G401 (cell line): ENCODE measurements around the gene SLC7A4. TPM values are rescaled to one million over a fixed set of nuclear protein-coding genes. Genes with fewer than 3 reads are reported as not detected.
"Not testable (repeated sequence)": the region's sequence is repeated elsewhere in the genome, so short reads cannot be mapped to it uniquely, and the experiment has no call there.

Source experiments
- DNase-seq: peaks from one replicate; pipeline ENCODE4 v3.0.0-alpha.2; 2015; ENCODE audit warnings: low spot score
- in situ Hi-C: cut with HindIII; loops from 2 replicates; pipeline ENCODE4 v1.10.0; 2016; ENCODE audit warnings: low sequenced_read_pairs, mixed read lengths
- total RNA-seq: library from RNA; depleted of rRNA; stranded (reverse); fragments of >200 nt; shearing (Covaris generic); gene quantifications from 2 replicates; pipeline ENCODE4 v1.2.3, GENCODE V29; 2014; rRNA removed

Gene SLC7A4
- not detected in 2 replicates for total RNA-seq

GRCh38 chr22:21032037-21032867 lies at the start of gene SLC7A4:
SLC7A4 (minus strand) TSS chr22:21032561; CDS start chr22:21031812, 749 bp downstream.
- in situ Hi-C loops: no loop called here
- DNase-seq: peak; percentile 53

GRCh38 chr22:21080435-21081137 lies 48.2 kb upstream of the SLC7A4 start:
- no peak for DNase-seq
- in situ Hi-C loops: no loop called here

- DNase-seq: no peak
- in situ Hi-C loops: no loop called here
Observed at GRCh38 chr22:21079493-21079892, 47.1 kb upstream of the SLC7A4 start.

GRCh38 chr22:21078916-21079315 lies 46.6 kb upstream of the SLC7A4 start:
- in situ Hi-C loops: no loop called here
- DNase-seq: no peak

DNA sequence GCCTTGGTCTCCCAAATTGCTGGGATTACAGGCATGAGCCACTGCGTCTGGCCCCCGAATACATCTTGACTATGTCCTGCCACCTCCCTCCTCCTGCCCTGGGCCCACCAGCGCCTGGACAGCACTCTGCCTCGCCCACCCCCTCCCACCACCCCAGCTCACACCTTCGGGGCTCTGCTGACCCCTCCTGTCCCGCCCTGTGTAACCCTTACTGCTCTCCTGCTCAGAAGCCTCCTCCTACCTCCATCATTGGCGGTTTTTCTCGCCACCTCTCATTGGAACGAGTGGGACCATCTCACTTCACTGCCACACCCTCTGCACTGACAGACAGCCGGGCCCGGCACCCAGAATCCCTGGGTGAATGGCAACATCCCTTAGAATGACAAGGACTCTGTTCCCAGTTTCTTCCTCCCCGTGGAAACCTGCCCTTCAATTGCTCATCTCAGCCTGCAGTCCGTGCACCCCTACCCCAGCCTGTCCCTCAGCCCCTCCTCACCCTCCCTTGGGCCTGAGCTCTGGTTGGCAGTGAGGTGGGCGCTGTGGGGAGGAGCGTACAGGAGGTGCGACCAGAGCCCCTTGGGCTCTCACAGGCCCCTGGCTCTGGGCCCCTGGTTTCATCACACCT lies 45.6 kb upstream of the SLC7A4 start:
- in situ Hi-C loops: no loop called here
- DNase-seq: no peak

DNA sequence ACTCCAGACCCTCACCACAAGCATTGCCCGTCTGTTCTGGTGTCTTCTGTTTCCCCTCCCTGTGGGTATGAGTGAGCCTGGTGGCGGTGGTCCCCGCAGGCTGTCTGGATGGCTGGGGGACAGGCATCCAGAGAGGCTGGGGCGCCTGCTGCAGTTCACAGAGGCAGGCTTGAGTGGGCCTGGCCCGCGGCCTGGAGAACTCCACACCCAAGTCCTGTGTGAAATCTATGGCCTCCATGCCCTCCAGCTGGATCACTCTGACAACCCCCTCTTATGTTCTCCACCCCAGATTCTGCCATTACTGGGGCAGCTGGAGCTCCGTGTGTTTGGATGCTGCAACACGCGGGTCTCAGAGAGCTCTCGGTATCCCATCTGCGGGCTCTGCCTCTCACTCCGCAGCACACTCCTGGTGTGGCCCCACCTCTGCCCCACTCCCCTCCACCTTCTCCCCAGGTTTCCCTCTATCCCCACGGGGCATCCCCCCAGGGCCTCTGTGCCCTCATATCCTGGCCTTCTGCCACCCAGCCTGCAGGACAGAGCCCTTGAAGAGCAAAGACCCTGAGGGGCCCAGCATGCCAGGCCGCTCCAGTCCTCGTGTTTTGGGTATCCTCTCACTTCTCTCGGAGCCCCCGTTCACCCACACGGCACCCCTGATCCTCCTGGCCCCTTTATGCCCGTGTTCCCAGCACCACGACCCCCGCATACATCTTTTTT lies 44.7 kb upstream of the SLC7A4 start:
- in situ Hi-C loops: no loop called here
- no peak for DNase-seq

- in situ Hi-C loops: no loop called here
- no peak for DNase-seq
Observed at GRCh38 chr22:21075516-21076138, 43.3 kb upstream of the SLC7A4 start.

GRCh38 chr22:21074102-21074715 lies 41.8 kb upstream of the SLC7A4 start:
- in situ Hi-C loops: no loop called here
- DNase-seq: no peak

DNA sequence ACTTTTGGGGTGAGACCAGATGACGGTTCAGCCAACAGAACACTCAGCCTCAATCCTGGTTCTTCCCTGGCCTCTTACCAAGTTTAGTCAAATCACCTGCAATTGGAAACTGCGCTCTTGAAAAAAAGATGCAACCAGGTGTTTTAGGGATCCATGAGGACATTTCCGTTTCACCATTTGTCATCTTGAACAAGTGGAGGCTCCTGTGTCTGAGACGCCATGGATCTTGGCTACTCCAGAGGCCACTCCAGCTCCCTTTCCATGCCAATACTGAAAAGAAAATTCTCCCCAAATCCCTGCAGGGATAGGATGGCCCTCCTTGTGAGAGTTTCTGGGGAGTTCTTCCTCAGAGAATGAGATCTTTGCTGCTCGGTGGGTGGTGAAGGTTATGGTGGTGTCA lies 41.1 kb upstream of the SLC7A4 start:
- in situ Hi-C loops: no loop called here

GRCh38 chr22:21073023-21073422 lies 40.7 kb upstream of the SLC7A4 start:
- in situ Hi-C loops: no loop called here
- no peak for DNase-seq

More for the DNA sequence above, 41.1 kb upstream of the SLC7A4 start:
- DNase-seq: no peak

- DNase-seq, in situ Hi-C loops: not testable (repeated sequence)
Observed at GRCh38 chr22:21071796-21072195, 39.4 kb upstream of the SLC7A4 start.

DNA sequence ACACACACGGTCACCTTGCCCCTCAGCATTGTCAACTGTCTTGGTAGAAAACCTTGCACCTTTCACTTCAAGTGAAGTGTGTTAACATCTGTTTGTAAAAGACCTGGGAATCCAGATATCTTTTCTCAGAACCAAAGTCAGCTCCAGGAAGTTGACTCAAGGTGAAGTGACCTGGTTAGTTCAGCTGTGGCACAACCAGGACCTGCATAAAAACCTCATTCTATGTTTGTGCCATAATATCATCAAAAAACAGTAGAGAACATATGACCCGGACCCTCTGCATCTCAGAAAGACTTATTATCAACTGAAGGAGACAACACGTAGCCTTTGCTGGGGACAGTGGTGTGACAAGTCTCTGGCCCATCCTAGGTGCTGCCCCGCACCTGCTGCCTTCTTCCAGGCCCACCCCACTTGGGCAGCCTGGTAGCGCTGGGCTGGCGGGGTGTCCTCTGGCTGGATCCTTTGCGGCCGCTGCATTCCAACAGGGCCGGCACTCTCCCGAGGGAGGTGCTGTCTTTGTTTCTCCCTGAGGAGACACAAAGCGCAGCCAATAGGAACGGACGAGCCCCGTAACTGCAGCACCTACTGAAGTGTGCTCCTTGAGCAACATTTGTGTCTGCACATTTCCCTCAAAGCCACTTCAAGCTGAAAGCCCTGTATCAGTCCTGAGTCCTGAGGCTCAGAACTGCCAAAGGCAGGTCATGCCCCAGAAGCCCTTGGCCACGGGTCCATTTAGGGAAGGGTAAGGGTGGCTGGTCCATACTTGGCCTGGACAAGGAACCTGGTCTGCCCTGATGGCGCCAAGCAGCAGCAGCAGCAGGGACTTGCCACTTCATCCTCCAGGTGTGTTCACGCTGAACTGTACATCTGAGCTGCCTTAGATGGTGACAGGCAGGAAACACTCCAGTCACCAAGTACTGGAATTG lies 38.6 kb upstream of the SLC7A4 start:
- no peak for DNase-seq
- in situ Hi-C loops: no loop called here

DNA sequence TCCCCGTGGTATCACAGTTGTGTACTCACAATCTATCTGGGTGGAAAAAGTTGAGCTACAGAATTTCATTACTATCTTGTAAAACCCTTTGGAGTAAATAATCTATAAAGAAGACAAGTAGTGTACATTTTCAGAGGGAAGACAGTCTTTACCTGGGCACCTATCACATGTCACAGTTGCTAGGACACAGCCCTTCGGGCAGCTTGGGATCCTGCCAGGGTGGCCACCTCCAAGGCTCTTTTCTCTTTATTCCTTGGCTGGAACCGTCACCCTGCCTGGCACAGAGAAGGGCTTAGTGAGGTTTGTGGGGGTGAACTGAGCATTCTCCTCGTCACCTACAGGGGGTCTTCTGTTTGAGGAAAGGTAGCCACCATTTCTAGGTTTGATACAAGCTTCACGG lies 37.0 kb upstream of the SLC7A4 start:
- in situ Hi-C loops: no loop called here
- no peak for DNase-seq

- no peak for DNase-seq
- in situ Hi-C loops: no loop called here
Observed at GRCh38 chr22:21068681-21069276, 36.4 kb upstream of the SLC7A4 start.

GRCh38 chr22:21067901-21068680 lies 35.7 kb upstream of the SLC7A4 start:
- DNase-seq: no peak
- in situ Hi-C loops: no loop called here

GRCh38 chr22:21067075-21067900 lies 34.9 kb upstream of the SLC7A4 start:
- in situ Hi-C loops: no loop called here

More at GRCh38 chr22:21067075-21067900, 34.9 kb upstream of the SLC7A4 start:
- no peak for DNase-seq
